Measurements from ENCODE around the gene MAGI2. TPM values are rescaled to one million over a fixed set of nuclear protein-coding genes. Genes with fewer than 3 reads are reported as not detected.
A peak's percentile ranks its signal among the peaks of the same experiment; 100 is the strongest.

Gene MAGI2
- total and polyA plus RNA-seq, 4 donors = 0.37 to 4.1 (median 1.4) TPM

- Histone ChIP-seq H3K36me3 (ENCODE audit: control insufficient read depth in 4 of 4, insufficient read depth in 3 of 4, low read depth in 1 of 4, low read length in 3 of 4) (no peaks in the 10 kb centered on the region), H3K27me3 (ENCODE audit: control insufficient read depth in 4 of 4, insufficient read depth in 4 of 4, low read length in 3 of 4) (no peaks in the 10 kb centered on the region), H3K4me1 (ENCODE audit: control insufficient read depth in 4 of 4, insufficient read depth in 4 of 4, low read length in 3 of 4) (peaks cover 0 to 3% (median 0%) of the 10 kb centered on the region in 4 donors), H3K27ac (ENCODE audit: low read depth in 1 of 2, low read length in 2 of 2) (no peak overlapping the region), H3K9me3 (ENCODE audit: control insufficient read depth in 4 of 4, low read length in 3 of 4) (no peaks in the 10 kb centered on the region), H3K4me3 (ENCODE audit: low read depth in 1 of 3, low read length in 3 of 3) (no peak overlapping the region), H3K9ac (ENCODE audit: low read depth in 1 of 2, low read length in 2 of 2) (no peak overlapping the region)
- 97% methylated on average over 3 of the region's 3 CpGs for WGBS
- TF ChIP-seq FOXA1 (IDR thresholded peaks at IDR 0.05) = no peak
- no peak for TF ChIP-seq HNF4A (conservative IDR thresholded peaks at IDR 0.05)
- TF ChIP-seq ATF3 (IDR thresholded peaks at IDR 0.05) = no peak
- no peak for TF ChIP-seq TAF1 (conservative IDR thresholded peaks at IDR 0.05)
- TF ChIP-seq, protein P1, sequence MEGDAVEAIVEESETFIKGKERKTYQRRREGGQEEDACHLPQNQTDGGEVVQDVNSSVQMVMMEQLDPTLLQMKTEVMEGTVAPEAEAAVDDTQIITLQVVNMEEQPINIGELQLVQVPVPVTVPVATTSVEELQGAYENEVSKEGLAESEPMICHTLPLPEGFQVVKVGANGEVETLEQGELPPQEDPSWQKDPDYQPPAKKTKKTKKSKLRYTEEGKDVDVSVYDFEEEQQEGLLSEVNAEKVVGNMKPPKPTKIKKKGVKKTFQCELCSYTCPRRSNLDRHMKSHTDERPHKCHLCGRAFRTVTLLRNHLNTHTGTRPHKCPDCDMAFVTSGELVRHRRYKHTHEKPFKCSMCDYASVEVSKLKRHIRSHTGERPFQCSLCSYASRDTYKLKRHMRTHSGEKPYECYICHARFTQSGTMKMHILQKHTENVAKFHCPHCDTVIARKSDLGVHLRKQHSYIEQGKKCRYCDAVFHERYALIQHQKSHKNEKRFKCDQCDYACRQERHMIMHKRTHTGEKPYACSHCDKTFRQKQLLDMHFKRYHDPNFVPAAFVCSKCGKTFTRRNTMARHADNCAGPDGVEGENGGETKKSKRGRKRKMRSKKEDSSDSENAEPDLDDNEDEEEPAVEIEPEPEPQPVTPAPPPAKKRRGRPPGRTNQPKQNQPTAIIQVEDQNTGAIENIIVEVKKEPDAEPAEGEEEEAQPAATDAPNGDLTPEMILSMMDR (IDR thresholded peaks at IDR 0.05; ENCODE audit: low read depth, low read length, missing input control) = no peak
- no peak for TF ChIP-seq ZBTB33 (IDR thresholded peaks at IDR 0.05)
- TF ChIP-seq RAD21 (IDR thresholded peaks at IDR 0.05) = no peak
- TF ChIP-seq, protein P2, sequence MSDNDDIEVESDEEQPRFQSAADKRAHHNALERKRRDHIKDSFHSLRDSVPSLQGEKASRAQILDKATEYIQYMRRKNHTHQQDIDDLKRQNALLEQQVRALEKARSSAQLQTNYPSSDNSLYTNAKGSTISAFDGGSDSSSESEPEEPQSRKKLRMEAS (IDR thresholded peaks at IDR 0.05) = no peak
- no peak for TF ChIP-seq RXRA (IDR thresholded peaks at IDR 0.05)
- DNase-seq (ENCODE audit: low spot score) = no peak
Observed at GRCh38 chr7:78198756-78199155, 1254.7 kb downstream of the MAGI2 start.

- H3K4me3 ChIP-seq (ENCODE audit: low read depth in 1 of 3, low read length in 3 of 3) = no peak overlapping the region
- TF ChIP-seq GABPA (IDR thresholded peaks at IDR 0.05 in 1 of 2, conservative IDR thresholded peaks at IDR 0.05 in 1 of 2) (peak in 1 of 2 donors; percentile 27), EGR1 (IDR thresholded peaks at IDR 0.05; ENCODE audit: low read depth in 2 of 2) (no peak), HNF4A (conservative IDR thresholded peaks at IDR 0.05) (peak in 1 of 2 donors; percentile 41), HNF4G (IDR thresholded peaks at IDR 0.05) (no peak), ZBTB33 (IDR thresholded peaks at IDR 0.05) (no peak), REST (IDR thresholded peaks at IDR 0.05) (no peak), RAD21 (IDR thresholded peaks at IDR 0.05) (no peak), FOXA1 (IDR thresholded peaks at IDR 0.05) (no peak)
- TF ChIP-seq, protein P1 (IDR thresholded peaks at IDR 0.05; ENCODE audit: low read depth, low read length, missing input control) = no peak
- no peaks in the 10 kb centered on the region for H3K36me3 ChIP-seq (ENCODE audit: control insufficient read depth in 4 of 4, insufficient read depth in 3 of 4, low read depth in 1 of 4, low read length in 3 of 4)
- H3K9ac ChIP-seq (ENCODE audit: low read depth in 1 of 2, low read length in 2 of 2) = no peak overlapping the region
- H3K27ac ChIP-seq (ENCODE audit: low read depth in 1 of 2, low read length in 2 of 2) = no peak overlapping the region
- H3K4me1 ChIP-seq (ENCODE audit: control insufficient read depth in 4 of 4, insufficient read depth in 4 of 4, low read length in 3 of 4) = peaks cover 0 to 3% (median 0%) of the 10 kb centered on the region in 4 donors
- no peaks in the 10 kb centered on the region for H3K9me3 ChIP-seq (ENCODE audit: control insufficient read depth in 4 of 4, low read length in 3 of 4)
- 86% methylated on average over 1 of the region's 1 CpG for WGBS
- no peaks in the 10 kb centered on the region for H3K27me3 ChIP-seq (ENCODE audit: control insufficient read depth in 4 of 4, insufficient read depth in 4 of 4, low read length in 3 of 4)
- no peak for DNase-seq (ENCODE audit: low spot score)
Observed at GRCh38 chr7:78197447-78197846, 1256.0 kb downstream of the MAGI2 start.

All from liver (tissue), 9 donors.